DOHH2 (cell line): ENCODE measurements around the gene WNT3.
A peak's percentile ranks its signal among the peaks of the same experiment; 100 is the strongest.

Source experiments
- H3F3A ChIP-seq: fragments of 200-600 bp; sonication (generic), shearing (Covaris generic); 2 replicates; pipeline ENCODE4 v1.6.0; 2016; ENCODE audit warnings: antibody characterized with exemption, mild to moderate bottlenecking; ENCODE audit not compliant: control insufficient read depth, insufficient read depth
- H3K27ac ChIP-seq: fragments of 200-600 bp; sonication (generic); 2 replicates; pipeline ENCODE4 v1.5.1; 2014; ENCODE audit warnings: low read depth, mild to moderate bottlenecking, low read length, moderate library complexity
- H3K27me3 ChIP-seq: fragments of 200-600 bp; sonication (generic); 2 replicates; pipeline ENCODE4 v1.6.1; 2014; ENCODE audit warnings: mild to moderate bottlenecking, low read length, mixed read lengths; ENCODE audit not compliant: control insufficient read depth
- H3K36me3 ChIP-seq: fragments of 200-600 bp; sonication (generic); 2 replicates; pipeline ENCODE4 v1.6.1; 2014; ENCODE audit warnings: mild to moderate bottlenecking, low read length, moderate library complexity, mixed read lengths; ENCODE audit not compliant: control insufficient read depth
- H3K4me1 ChIP-seq: fragments of 200-600 bp; sonication (generic); 2 replicates; pipeline ENCODE4 v1.6.1; 2014; ENCODE audit warnings: mild to moderate bottlenecking, low read length, mixed read lengths; ENCODE audit not compliant: control insufficient read depth
- H3K4me2 ChIP-seq: fragments of 200-600 bp; sonication (generic); 2 replicates; pipeline ENCODE4 v1.6.0; 2014; ENCODE audit warnings: mild to moderate bottlenecking, low read length, moderate library complexity
- H3K4me3 ChIP-seq: fragments of 200-600 bp; sonication (generic); 2 replicates; pipeline ENCODE4 v1.5.1; 2014; ENCODE audit warnings: mild to moderate bottlenecking, low read length, mixed read lengths
- H3K79me2 ChIP-seq: fragments of 200-600 bp; sonication (generic); 2 replicates; pipeline ENCODE4 v1.6.1; 2014; ENCODE audit warnings: mild to moderate bottlenecking, low read length, mixed read lengths; ENCODE audit not compliant: control insufficient read depth
- H3K9me2 ChIP-seq: fragments of 200-600 bp; sonication (generic); replicated peaks from 2 replicates; pipeline ENCODE4 v1.6.1; 2014; ENCODE audit warnings: mild to moderate bottlenecking, low read length, mixed read lengths; ENCODE audit not compliant: control insufficient read depth
- H3K9me3 ChIP-seq: fragments of 200-600 bp; sonication (generic); 2 replicates; pipeline ENCODE4 v1.6.1; 2014; ENCODE audit warnings: antibody characterized with exemption, low read length, mixed read lengths; ENCODE audit not compliant: control insufficient read depth, insufficient read depth
- H4K20me1 ChIP-seq: fragments of 200-600 bp; sonication (generic); 2 replicates; pipeline ENCODE4 v1.6.0; 2014; ENCODE audit warnings: low read depth, mild to moderate bottlenecking, antibody characterized with exemption, low read length, moderate library complexity; ENCODE audit not compliant: control insufficient read depth, insufficient read depth
- EZH2phosphoT487 ChIP-seq: fragments of 200-600 bp; sonication (generic); IDR thresholded peaks from 2 replicates; pipeline ENCODE4 v1.6.1; 2017; ENCODE audit warnings: borderline replicate concordance, mild to moderate bottlenecking, antibody characterized with exemption, low read length, moderate library complexity, mixed read lengths
- TF ChIP-seq, protein P1 (sequence below): fragments of 200-600 bp; sonication (generic); IDR thresholded peaks from one replicate; pipeline ENCODE4 v1.5.1; 2014; ENCODE audit warnings: antibody characterized with exemption, mild to moderate bottlenecking, low read depth, low read length; ENCODE audit not compliant: poor library complexity, severe bottlenecking

The WNT3 gene

GRCh38 chr17:46817151-46817900 is 1.2 kb downstream of the WNT3 start:
- no peaks in the 10 kb centered on the region for H3K4me1 ChIP-seq

GRCh38 chr17:46815474-46816353 is 2.8 kb downstream of the WNT3 start:
- Histone ChIP-seq H3K9me3 (no peaks in the 10 kb centered on the region), H3K79me2 (no peaks in the 10 kb centered on the region), H3K27me3 (peaks cover 61% of the 10 kb centered on the region), H3K4me2 (no peak overlapping the region), H3F3A (no peaks in the 10 kb centered on the region), H3K36me3 (no peaks in the 10 kb centered on the region), H3K4me1 (no peaks in the 10 kb centered on the region), H3K9me2 (no peaks in the 10 kb centered on the region), H4K20me1 (no peaks in the 10 kb centered on the region; the same call in 1 of the 2 replicates), H3K4me3 (no peak overlapping the region), H3K27ac (no peak overlapping the region)
- no peak for TF ChIP-seq EZH2phosphoT487
- TF ChIP-seq, protein P1, sequence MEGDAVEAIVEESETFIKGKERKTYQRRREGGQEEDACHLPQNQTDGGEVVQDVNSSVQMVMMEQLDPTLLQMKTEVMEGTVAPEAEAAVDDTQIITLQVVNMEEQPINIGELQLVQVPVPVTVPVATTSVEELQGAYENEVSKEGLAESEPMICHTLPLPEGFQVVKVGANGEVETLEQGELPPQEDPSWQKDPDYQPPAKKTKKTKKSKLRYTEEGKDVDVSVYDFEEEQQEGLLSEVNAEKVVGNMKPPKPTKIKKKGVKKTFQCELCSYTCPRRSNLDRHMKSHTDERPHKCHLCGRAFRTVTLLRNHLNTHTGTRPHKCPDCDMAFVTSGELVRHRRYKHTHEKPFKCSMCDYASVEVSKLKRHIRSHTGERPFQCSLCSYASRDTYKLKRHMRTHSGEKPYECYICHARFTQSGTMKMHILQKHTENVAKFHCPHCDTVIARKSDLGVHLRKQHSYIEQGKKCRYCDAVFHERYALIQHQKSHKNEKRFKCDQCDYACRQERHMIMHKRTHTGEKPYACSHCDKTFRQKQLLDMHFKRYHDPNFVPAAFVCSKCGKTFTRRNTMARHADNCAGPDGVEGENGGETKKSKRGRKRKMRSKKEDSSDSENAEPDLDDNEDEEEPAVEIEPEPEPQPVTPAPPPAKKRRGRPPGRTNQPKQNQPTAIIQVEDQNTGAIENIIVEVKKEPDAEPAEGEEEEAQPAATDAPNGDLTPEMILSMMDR, result no peak

More at GRCh38 chr17:46817151-46817900, 1.2 kb downstream of the WNT3 start:
- Histone ChIP-seq H3K27me3 (peaks cover 65% of the 10 kb centered on the region), H3K27ac (no peak overlapping the region), H3K4me2 (no peak overlapping the region), H3K79me2 (no peaks in the 10 kb centered on the region), H3K9me3 (no peaks in the 10 kb centered on the region), H3K4me3 (no peak overlapping the region), H3F3A (no peaks in the 10 kb centered on the region), H3K9me2 (no peaks in the 10 kb centered on the region), H4K20me1 (no peaks in the 10 kb centered on the region; the same call in 1 of the 2 replicates), H3K36me3 (no peaks in the 10 kb centered on the region)
- TF ChIP-seq EZH2phosphoT487, result peak; percentile 87
- TF ChIP-seq, protein P1, result no peak

- TF ChIP-seq, protein P1, result no peak
- no peak for TF ChIP-seq EZH2phosphoT487
- no peaks in the 10 kb centered on the region for H3K79me2 ChIP-seq
- no peak overlapping the region for H3K27ac ChIP-seq
- no peaks in the 10 kb centered on the region for H3K9me2 ChIP-seq
- H3F3A ChIP-seq, result no peaks in the 10 kb centered on the region
- no peak overlapping the region for H3K4me2 ChIP-seq
- H3K27me3 ChIP-seq, result peaks cover 48% of the 10 kb centered on the region
- no peaks in the 10 kb centered on the region; the same call in 1 of the 2 replicates for H4K20me1 ChIP-seq
- no peak overlapping the region for H3K4me3 ChIP-seq
- no peaks in the 10 kb centered on the region for H3K4me1 ChIP-seq
- no peaks in the 10 kb centered on the region for H3K9me3 ChIP-seq
- H3K36me3 ChIP-seq, result no peaks in the 10 kb centered on the region
Observed at GRCh38 chr17:46814446-46814845, 4.0 kb downstream of the WNT3 start.
